ENCODE results near the gene MARCHF3. TPM values are rescaled to one million over a fixed set of nuclear protein-coding genes. Genes with fewer than 3 reads are reported as not detected.
"Not testable (repeated sequence)": the region's sequence is repeated elsewhere in the genome, so short reads cannot be mapped to it uniquely, and the experiment has no call there.

The MARCHF3 gene
- total RNA-seq, 1 experiment from 2014 or later: 6.5 TPM

- DNase-seq (ENCODE audit: extremely low read depth, low read depth): no peak
Observed at GRCh38 chr5:126963822-126964375, 66.5 kb downstream of the MARCHF3 start.

DNA sequence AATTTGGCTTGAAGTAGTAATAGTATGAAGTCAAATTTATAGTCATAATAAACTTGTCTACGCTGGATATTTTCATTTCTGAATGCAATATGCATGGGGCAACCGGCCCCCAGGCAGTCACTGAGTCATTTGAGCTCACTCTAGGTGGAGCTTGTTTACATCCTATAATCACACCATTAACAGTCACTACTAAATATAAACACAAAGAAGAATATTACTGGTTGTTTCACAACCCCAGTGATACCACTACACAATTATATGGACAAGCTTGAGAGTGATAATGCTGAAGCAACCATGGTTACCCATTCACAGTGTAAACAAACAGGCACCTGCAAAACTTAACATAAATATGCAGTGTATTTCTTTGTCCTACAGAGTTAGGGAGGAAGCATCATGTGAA lies 68.7 kb downstream of the MARCHF3 start:
- DNase-seq (ENCODE audit: extremely low read depth, low read depth): peak; percentile 61

GRCh38 chr5:126961128-126961527 lies 69.2 kb downstream of the MARCHF3 start:
- no peak for DNase-seq (ENCODE audit: extremely low read depth, low read depth)

GRCh38 chr5:126959188-126959587 lies 71.2 kb downstream of the MARCHF3 start:
- DNase-seq (ENCODE audit: extremely low read depth, low read depth): no peak

DNA sequence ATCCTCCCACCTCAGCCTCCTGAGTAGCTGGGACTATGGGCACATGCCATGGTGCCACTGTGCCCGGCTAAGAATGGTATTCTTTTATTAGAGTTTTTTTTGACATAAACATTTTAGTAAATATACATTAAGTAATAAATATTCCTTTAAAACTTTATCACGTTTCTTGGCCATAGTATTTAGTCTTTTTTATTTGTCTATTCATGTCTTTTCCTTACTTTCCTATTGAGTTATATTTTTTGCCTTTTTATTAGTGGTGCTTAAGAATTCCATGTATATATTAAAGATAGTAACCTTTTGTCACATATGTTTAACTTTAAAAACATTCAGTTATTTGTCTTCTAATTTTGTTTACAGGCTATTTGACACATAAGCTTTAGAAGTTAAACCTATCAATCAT lies 73.4 kb downstream of the MARCHF3 start:
- DNase-seq (ENCODE audit: extremely low read depth, low read depth): no peak

- DNase-seq (ENCODE audit: extremely low read depth, low read depth): no peak
Observed at GRCh38 chr5:126954981-126955380, 75.4 kb downstream of the MARCHF3 start.

DNA sequence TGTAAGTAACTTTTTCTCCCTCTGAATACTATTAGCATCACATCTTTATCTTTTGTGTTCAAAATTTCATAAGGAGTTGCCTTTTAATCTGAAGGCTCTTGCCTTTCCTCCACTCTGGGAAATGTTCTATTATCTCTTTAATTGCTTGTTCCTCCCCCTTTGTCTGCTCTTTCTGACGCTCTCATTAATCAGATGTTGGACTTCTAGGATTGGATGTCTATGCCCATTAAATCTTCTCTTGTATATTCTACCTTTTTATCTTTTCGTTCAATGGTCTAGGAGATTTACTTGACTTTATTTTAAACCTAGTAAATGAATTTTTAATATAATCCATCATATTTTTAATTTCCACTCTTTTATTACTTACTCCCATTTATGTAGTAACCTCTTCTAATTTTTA lies 76.7 kb downstream of the MARCHF3 start:
- DNase-seq (ENCODE audit: extremely low read depth, low read depth): no peak

- no peak for DNase-seq (ENCODE audit: extremely low read depth, low read depth)
Observed at GRCh38 chr5:126949475-126949874, 80.9 kb downstream of the MARCHF3 start.

DNA sequence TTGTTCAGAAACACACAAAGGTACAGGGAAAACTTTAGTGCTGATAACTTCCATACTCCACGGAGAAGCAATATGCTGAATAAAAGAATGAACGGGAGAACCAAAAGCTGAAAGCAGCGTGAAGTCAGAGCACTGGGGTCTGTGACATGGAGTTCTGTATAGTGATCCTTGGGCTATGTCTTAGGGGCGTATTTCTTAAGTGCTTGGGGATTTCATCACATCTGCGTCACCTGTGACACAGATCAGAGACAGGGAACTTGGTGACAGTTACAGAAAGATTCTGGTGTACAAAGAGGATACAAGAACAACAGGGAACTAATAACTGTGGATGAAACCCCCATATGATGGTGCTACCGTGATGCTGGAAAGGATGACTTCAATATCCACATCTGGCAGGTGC lies 81.9 kb downstream of the MARCHF3 start:
- DNase-seq (ENCODE audit: extremely low read depth, low read depth): no peak

GRCh38 chr5:126948011-126948355 lies 82.4 kb downstream of the MARCHF3 start:
- DNase-seq (ENCODE audit: extremely low read depth, low read depth): no peak

DNA sequence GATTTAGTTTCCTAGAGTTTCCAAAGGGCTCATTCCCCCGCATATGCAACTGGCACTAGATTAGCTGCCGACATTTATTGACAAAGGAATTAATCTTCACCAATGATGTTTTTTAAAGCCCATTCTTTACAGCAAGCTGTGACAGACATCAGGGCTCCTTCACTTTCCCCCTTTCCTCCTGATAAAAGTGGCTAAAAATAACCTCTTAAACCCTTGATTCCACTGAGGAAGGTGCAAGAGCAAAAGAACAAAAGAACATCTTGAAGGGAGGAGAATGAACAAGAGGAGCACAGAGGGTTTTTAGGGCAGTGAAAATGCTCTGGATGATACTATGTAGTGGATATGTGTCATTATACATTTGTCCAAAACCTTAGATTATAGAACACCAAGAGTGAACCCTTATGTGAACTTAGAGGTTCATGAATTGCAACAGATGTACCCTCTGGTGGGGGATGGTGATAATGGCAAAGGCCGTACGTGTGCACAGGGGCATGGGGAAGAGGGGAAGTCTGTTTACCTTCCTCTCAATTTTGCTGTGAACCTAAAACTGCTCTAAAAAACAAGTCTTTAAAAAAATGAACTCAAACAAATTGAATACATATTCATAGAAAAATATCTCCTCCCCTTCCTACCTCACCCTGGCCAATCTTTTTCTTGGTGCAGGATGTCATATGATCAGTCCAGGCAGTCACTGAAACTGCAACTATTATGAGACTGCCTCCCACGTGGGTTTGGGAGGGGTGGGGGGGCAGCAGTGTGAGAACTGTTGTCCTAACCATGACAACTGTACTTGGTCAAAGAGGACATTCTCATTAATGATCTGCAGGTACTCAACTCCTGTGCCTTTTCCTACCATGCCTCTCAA lies 83.0 kb downstream of the MARCHF3 start:
- no peak for DNase-seq (ENCODE audit: extremely low read depth, low read depth)

DNA sequence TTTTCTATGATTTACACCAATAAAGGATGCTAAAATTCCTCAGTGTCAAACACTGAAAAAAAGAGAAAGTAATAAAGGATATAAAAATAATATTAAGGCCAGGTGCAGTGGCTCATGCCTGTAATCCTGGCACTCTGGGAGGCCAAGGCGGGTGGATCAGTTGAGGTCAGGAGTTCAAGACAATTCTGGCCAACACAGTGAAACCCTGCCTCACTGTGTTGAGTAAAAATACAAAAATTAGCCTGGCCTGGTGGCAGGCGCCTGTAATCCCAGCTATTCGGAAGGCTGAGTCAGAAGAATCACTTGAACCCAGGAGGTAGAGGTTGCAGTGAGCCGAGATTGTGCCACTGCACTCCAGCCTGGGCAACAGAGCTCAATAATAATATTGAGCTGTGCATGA lies 87.5 kb downstream of the MARCHF3 start:
- not testable (repeated sequence) for DNase-seq (ENCODE audit: extremely low read depth, low read depth)

- DNase-seq (ENCODE audit: extremely low read depth, low read depth): no peak
Observed at GRCh38 chr5:126941403-126941802, 89.0 kb downstream of the MARCHF3 start.

DNA sequence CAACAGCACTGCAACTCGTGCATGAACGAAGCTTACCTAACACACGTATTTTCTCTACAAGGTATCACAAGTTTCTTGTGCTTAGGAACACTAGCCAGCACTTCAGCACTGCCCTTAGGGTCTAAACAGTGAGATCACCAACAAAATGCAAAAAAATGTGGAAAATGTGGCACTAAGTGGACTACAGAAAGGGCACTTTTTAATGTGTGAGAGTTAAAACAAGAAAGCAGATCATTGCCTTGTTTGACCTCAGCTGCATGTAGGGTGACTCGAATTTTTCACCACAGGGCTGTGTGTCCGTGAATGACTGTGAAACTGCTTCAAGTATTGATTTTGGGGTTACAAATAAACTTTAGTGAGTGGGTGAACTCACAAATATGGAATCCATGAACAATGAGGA lies 90.5 kb downstream of the MARCHF3 start:
- DNase-seq (ENCODE audit: extremely low read depth, low read depth): no peak

DNA sequence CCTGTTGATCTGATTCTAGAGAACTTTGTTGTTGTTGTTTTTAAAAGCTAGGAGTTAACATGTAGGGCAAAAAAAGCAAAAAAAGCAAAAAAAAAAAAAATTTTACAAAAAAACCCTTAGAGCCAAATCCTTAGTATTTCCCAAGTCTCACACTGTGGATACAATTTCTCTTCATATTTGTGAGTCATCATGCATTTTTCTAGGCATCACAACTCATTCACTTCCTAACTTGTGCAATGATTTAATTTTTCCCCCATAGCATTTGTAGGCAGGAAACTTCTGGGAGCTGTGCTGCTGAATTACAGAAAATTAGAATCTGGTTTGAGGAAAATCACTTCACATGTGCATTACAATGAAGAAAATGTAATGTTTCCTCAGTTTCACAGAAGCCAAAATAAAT lies 91.9 kb downstream of the MARCHF3 start:
- DNase-seq (ENCODE audit: extremely low read depth, low read depth): no peak

DNA sequence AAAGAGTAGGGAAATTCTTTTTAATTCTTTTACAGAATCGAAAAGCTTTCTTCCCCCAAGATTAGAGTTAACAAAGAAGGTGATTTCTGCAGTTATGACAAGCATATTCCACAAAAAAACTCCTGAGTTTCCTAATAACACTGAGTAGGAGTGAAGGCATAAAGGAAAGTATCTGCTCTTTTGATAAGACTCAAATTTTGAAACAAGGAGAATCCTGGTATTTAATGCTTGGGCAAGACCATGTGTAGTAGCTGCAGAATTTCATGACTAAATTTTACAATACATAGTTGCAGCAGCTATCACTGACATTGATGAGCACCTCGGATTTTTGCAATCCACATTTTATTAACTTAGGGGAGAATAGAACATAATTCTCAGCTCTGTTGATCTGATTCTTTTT lies 92.6 kb downstream of the MARCHF3 start:
- DNase-seq (ENCODE audit: extremely low read depth, low read depth): no peak

GRCh38 chr5:126936775-126937418 lies 93.5 kb downstream of the MARCHF3 start:
- no peak for DNase-seq (ENCODE audit: extremely low read depth, low read depth)

DNA sequence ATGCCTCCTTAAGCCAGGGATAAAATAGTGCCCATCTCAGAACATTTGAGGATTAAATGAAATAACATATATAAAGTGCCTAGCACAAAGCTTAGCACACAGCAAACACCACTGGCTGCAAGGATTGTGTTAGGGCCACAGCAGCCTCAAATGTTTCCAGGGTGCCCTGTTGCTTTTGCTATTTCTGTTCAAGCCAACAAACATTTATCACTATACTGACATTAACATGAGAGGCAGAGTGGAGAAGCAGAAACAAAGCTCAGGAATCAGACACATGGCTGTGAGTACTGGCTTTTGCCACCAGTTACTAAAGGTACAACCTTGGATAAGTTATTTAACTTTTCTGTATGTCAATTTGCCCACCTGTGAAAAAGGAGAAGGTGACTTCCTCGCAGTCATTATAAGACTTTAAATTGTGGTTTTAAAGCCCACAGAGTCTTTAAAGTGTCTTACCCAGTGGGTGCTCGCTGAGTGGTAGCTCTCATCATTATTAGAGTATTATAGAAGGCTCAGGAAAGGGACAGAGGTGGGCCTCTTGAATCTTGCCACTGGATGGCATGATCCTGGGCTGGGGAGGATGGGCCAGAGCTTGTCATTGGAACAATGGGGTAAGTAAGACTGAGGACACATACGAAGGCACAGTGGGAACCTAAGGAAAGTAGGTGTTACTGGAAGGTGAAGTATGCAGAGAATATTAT lies 98.2 kb downstream of the MARCHF3 start:
- DNase-seq (ENCODE audit: extremely low read depth, low read depth): no peak

DNA sequence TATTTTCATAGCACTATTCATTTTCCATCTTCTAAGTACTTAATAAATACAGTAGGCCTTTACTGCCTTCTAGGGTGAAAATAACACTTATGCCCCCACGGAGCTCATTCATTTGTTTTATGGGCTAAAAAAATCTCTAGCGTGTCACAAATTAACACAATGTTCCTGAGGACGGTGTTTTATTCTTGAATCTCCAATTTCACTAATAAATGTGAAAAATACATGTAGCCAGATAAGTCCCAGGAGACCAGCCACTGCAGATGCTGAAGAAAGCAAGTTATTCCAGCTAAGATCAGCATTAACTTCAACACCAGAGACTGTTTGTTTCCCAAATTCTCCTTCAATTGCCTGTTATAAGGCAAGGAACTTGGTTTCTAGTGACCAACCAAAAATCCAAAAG lies 102.3 kb downstream of the MARCHF3 start:
- no peak for DNase-seq (ENCODE audit: extremely low read depth, low read depth)

GRCh38 chr5:126927429-126927828 lies 102.9 kb downstream of the MARCHF3 start:
- no peak for DNase-seq (ENCODE audit: extremely low read depth, low read depth)

DNA sequence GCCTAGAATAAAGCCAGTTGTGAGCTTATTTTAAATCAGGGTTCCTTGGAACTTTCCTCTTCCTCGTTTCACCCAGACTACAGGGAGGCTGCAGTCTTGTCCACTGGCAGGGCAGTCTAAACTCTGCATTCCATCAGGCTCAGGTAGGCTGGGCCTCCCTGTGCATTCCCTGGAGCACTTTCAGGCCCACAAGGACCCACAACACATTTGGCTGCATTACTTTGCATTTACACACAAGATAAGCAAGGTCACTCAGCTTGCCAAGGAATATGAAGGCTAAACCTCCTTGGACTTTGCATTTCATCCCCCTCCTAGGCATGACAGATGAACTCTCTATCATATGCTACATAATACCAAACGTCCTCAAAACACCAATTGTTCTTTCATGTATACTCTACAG lies 104.2 kb downstream of the MARCHF3 start:
- no peak for DNase-seq (ENCODE audit: extremely low read depth, low read depth)

Data from NCI-H460 (cell line).